NOMO-1 treated with DMSO at 0.1 percent for 48 hours (cell line): ENCODE measurements around the gene ELANE.

Source experiments
- DNase-seq: peaks from one replicate; lab custom pipeline; 2025; ENCODE audit not compliant: unreplicated experiment; lab: John Stamatoyannopoulos, UW

The ELANE gene

DNA sequence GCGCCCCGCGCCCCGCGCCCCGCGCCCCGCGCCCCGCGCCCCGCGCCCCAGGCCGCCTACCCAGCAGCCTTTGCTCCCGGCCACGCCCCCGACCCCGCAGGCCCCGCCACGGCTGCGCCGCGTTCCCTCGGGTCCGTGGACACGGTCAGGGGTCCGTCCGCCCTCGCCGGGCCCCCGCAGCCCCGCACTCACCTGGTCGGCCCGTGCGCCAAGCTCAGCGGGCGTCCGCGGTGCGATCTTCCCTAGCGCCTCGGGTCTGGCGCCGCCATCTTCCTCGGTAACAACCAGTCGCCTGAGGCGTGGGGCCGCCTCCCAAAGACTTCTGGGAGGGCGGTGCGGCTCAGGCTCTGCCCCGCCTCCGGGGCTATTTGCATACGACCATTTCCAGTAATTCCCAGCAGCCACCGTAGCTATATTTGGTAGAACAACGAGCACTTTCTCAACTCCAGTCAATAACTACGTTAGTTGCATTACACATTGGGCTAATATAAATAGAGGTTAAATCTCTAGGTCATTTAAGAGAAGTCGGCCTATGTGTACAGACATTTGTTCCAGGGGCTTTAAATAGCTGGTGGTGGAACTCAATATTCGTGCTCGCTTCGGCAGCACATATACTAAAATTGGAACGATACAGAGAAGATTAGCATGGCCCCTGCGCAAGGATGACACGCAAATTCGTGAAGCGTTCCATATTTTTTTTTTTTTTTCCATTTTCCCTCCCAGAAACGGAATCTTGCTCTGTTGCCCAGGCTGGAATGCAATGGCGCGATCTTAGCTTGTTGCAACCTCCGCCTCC is 41.0 kb downstream of the ELANE start, which contains the start of the genes MED16 and RNU6-9:
Gene MED16, minus strand, starts transcription at position 294 of the 796 bp plus-strand sequence. CDS start 2,056 bp downstream, outside the sequence.
Gene RNU6-9, plus strand, starts transcription at position 591 of the 796 bp plus-strand sequence.
- DNase-seq, result peak; percentile 90

GRCh38 chr19:896434-896833 is 44.3 kb downstream of the ELANE start:
- DNase-seq, result no peak

DNA sequence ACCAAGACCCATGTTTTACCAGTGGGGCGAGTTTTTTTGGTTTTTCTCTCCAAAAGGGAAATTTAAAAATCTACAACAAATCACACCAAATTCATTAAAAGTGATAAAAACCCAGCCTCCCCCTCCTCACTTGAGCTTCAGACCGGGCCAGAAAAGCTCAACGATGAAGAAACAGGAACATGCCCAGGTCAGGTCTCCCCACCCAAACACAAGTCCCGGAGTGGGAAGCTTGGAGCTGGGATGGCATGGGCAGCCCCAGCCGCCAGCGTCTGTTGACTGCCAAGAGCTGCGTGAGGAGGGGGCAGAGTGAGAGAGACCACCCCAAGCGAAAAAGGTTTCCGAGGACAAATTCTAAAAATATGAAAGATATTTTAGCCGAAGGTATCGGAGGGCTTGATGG is 44.9 kb downstream of the ELANE start:
- DNase-seq, result no peak

DNA sequence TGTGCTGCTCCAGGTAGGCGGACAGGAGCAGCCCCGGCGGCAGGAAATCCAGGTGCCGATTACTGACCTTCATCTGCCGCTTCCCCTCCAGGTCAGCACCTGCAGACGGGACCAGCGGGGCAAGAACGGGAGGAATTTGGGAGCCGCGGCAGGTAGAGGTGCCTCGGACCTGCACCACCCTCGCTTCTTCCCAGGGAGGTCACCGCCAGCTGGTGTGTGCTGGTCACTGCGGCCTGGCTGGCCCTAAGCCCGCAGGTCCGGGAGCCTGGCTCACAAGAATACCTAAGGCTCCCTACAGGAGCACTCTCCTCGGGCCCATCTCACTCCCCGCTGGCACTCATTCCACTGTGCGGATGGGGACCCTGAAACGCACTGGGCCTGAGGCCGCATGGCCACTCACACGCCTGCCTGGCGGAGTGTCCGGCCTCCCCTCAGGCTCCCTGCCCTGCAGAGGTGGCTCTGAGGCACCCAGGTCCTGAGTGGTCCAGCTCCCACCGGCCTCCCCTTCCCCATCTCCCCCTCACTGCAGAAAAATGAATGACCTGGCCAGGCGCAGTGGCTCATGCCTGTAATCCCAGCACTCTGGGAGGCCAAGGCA is 45.4 kb downstream of the ELANE start:
- DNase-seq, result no peak

- DNase-seq, result no peak
Measured at GRCh38 chr19:898663-899062, 46.6 kb downstream of the ELANE start.

DNA sequence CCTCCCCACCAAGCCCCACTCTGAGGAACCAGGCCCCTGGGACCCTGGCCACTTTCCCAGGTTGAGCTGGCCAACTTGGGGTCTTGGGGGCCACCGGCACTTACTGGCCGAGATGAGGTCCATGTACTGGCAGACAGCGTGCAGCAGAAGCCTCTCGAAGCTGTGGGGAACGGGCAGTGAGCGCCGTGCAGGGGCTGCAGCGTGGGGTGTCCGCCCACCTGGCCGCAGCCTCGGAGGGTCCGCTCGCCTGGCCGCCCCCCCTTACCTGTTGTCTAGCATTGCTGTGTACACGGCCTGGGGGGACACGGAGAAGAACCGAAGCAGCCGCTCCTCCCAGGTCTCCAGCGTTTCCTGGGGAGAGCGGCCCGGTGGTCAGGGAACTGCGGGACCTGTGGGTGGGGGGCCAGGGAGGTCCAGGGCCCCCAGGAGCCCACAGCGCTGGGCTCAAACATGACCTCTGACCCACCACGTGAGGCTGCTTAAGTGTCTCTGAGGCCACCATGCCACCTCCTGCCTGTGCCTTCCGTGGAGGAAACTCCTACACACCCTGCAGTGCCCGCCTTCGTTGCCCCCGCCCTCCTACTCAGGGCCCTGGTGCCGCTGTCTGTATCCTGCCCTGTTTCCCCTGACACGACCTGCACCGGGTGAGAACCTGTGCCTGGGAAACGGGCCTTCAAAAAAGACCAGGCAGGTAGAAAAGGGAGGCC is 47.4 kb downstream of the ELANE start:
- no peak for DNase-seq

- no peak for DNase-seq
Measured at GRCh38 chr19:900043-900301, 47.9 kb downstream of the ELANE start.

- DNase-seq, result no peak
Measured at GRCh38 chr19:900302-901111, 48.4 kb downstream of the ELANE start.

GRCh38 chr19:901216-902092 is 49.4 kb downstream of the ELANE start:
- no peak for DNase-seq

DNA sequence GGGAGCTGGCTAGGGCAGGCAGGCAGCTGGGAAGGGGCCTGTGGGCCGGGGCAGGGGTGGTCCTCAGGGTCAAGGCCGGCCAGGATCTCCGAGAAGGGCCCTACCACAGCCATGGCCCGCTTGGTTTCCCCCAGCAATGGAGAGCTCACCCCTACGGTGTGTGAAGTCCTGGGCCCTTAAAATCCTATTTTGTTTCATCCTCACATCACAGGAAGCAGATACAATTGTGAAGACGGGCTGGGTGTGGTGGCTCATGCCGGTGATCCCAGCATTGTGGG is 49.9 kb downstream of the ELANE start:
- DNase-seq, result no peak

GRCh38 chr19:902446-903226 is 50.5 kb downstream of the ELANE start:
- no peak for DNase-seq

DNA sequence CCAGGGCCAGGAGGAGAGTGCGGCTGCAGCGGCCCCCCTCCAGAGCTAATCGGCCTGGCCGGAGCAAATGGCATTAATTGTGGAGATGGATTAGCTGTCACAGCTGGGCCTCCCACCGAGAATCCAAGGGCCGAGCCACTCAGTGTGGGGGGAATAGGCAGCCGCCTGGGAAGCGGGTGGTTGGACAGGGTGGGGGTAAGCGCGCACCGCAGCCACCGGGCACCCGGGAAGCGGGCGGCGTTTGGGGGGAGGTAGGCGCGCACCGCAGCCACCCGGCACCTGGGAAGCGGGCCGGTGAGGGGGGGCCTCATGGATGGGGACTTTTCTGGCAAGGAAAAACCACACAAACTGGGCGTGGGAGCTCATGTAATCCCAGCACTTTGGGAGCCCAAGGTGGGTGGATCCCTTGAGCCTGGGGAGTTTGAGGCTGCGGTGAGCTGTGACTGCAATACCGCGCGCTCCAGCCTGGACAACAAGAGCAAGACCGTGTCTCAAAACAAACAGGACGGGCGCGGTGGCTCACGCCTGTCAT is 51.2 kb downstream of the ELANE start:
- no peak for DNase-seq

- DNase-seq, result no peak
Measured at GRCh38 chr19:904545-904944, 52.4 kb downstream of the ELANE start.
